ENCODE measurements around the gene SSH3. TPM values are rescaled to one million over a fixed set of nuclear protein-coding genes. Genes with fewer than 3 reads are reported as not detected.

Gene SSH3
- total and polyA plus RNA-seq, 2 of the 4 experiments (the other 2 are of a cell fraction) = 7.3 to 26.7 TPM

- H3K4ac ChIP-seq (ENCODE audit: low read depth, low read length) = no peak overlapping the region
- no peak overlapping the region for H2AK5ac ChIP-seq (ENCODE audit: low read depth, low read length)
- DNase-seq (no peak), ATAC-seq (ENCODE audit: low read depth) (no peak)
- dilution Hi-C loops (cut with HindIII; ENCODE audit: low sequenced_read_pairs, unreplicated experiment) = no loop called here
- no peaks in the 10 kb centered on the region for H3K27me3 ChIP-seq (ENCODE audit: control insufficient read depth, insufficient read depth, low read length)
- peaks cover 8% of the 10 kb centered on the region for H3K9me1 ChIP-seq (ENCODE audit: insufficient read depth, low read length)
- peaks cover 5% of the 10 kb centered on the region for H4K20me1 ChIP-seq (ENCODE audit: insufficient read depth, low read length)
- no peak overlapping the region for H2BK120ac ChIP-seq (ENCODE audit: low read depth, low read length)
- no peak overlapping the region for H2AFZ ChIP-seq (replicated peaks; ENCODE audit: low read length, poor library complexity)
- WGBS, 2 experiments (ENCODE audit: extremely low coverage in 2 of 2, insufficient read length in 1 of 2) = 92% methylated on average over 18 of the region's 31 CpGs; no CpG with 5 or more reads in 1 of the 2 experiments
- H3K18ac ChIP-seq (ENCODE audit: low read depth, low read length) = no peak overlapping the region
- no peak overlapping the region for H4K8ac ChIP-seq (ENCODE audit: low read depth in 2 of 2, low read length in 2 of 2)
- H3K36me3 ChIP-seq (ENCODE audit: control insufficient read depth, insufficient read depth, low read length) = peaks cover 65% of the 10 kb centered on the region
- no peak overlapping the region for H3K56ac ChIP-seq (ENCODE audit: extremely low read depth, insufficient read depth, low read length)
- H3K14ac ChIP-seq (replicated peaks; ENCODE audit: low read depth, low read length) = no peak overlapping the region
- no peak overlapping the region for H3K4me2 ChIP-seq (ENCODE audit: low read depth, low read length)
- H3K4me3 ChIP-seq (ENCODE audit: insufficient read depth, low read depth, low read length) = no peak overlapping the region
- no peak overlapping the region for H3K27ac ChIP-seq (ENCODE audit: insufficient read depth, low read length)
- no peak overlapping the region for H2BK20ac ChIP-seq (ENCODE audit: low read depth, low read length)
- in situ Hi-C loops (cut with MboI; ENCODE audit: low sequenced_read_pairs) = no loop called here
- no peak overlapping the region for H3K9ac ChIP-seq (ENCODE audit: low read depth, low read length)
- H4K5ac ChIP-seq (ENCODE audit: low read depth, low read length) = no peak overlapping the region
- H2BK5ac ChIP-seq (ENCODE audit: low read depth, low read length, poor library complexity, severe bottlenecking) = no peak overlapping the region
- H3K23ac ChIP-seq (ENCODE audit: low read depth, low read length) = no peak overlapping the region
- H3K79me1 ChIP-seq (ENCODE audit: low read depth in 1 of 2, low read length in 2 of 2) = peaks cover 21 to 51% of the 10 kb centered on the region in 2 experiments
- H3K4me1 ChIP-seq (ENCODE audit: control insufficient read depth, insufficient read depth, low read length) = peaks cover 14% of the 10 kb centered on the region
- ChIA-PET POLR2A (ENCODE audit: unreplicated experiment) (no interaction called here), CTCF (no interaction called here)
- no peaks in the 10 kb centered on the region for H3K9me3 ChIP-seq (ENCODE audit: control insufficient read depth, insufficient read depth, low read length)
- no peak for TF ChIP-seq BHLHE40 (IDR thresholded peaks at IDR 0.05; ENCODE audit: low read depth, low read length)
- TF ChIP-seq NFE2L2 (IDR thresholded peaks at IDR 0.05; ENCODE audit: low read depth, low read length) = no peak
- TF ChIP-seq ELK1 (IDR thresholded peaks at IDR 0.05; ENCODE audit: borderline replicate concordance, low read depth, low read length) = no peak
- no peak for TF ChIP-seq RAD21 (IDR thresholded peaks at IDR 0.05; ENCODE audit: low read length)
- TF ChIP-seq MAFK (IDR thresholded peaks at IDR 0.05; ENCODE audit: low read depth, low read length) = no peak
- no peak for TF ChIP-seq POLR2A (IDR thresholded peaks at IDR 0.05; ENCODE audit: low read depth, low read length)
- TF ChIP-seq RFX5 (IDR thresholded peaks at IDR 0.05; ENCODE audit: low read depth, low read length) = no peak
- TF ChIP-seq CTCF (conservative IDR thresholded peaks at IDR 0.05; ENCODE audit: low read depth, low read length) = no peak
- TF ChIP-seq, protein P1, sequence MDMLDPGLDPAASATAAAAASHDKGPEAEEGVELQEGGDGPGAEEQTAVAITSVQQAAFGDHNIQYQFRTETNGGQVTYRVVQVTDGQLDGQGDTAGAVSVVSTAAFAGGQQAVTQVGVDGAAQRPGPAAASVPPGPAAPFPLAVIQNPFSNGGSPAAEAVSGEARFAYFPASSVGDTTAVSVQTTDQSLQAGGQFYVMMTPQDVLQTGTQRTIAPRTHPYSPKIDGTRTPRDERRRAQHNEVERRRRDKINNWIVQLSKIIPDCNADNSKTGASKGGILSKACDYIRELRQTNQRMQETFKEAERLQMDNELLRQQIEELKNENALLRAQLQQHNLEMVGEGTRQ (IDR thresholded peaks at IDR 0.05; ENCODE audit: low read depth, low read length) = no peak
- no peak for TF ChIP-seq MAZ (IDR thresholded peaks at IDR 0.05; ENCODE audit: borderline replicate concordance, low read depth, low read length)
- no peak for TF ChIP-seq SMC3 (IDR thresholded peaks at IDR 0.05; ENCODE audit: low read depth, low read length)
- TF ChIP-seq CHD1 (IDR thresholded peaks at IDR 0.05; ENCODE audit: low read depth, low read length) = no peak
- no peak for TF ChIP-seq RCOR1 (IDR thresholded peaks at IDR 0.05; ENCODE audit: insufficient replicate concordance, low read length)
- no peak for TF ChIP-seq MXI1 (IDR thresholded peaks at IDR 0.05; ENCODE audit: borderline replicate concordance, low read depth, low read length)
- no peak for TF ChIP-seq CEBPB (IDR thresholded peaks at IDR 0.05; ENCODE audit: low read depth, low read length)
- no peak for TF ChIP-seq FOS (IDR thresholded peaks at IDR 0.05; ENCODE audit: low read depth, low read length)
- intact Hi-C loops (cut with micrococcal nuclease) = no loop called here
- BruUV-seq (replicated peaks) = no TSS peak
- no peak overlapping the region for H2BK15ac ChIP-seq (ENCODE audit: low read depth, low read length)
- H4K91ac ChIP-seq (ENCODE audit: insufficient read depth, low read depth, low read length) = no peak overlapping the region
- H2AK9ac ChIP-seq (replicated peaks; ENCODE audit: low read depth, low read length, poor library complexity) = no peak overlapping the region
Measured at GRCh38 chr11:67280788-67281551, 22.4 kb upstream of the SSH3 start.
